Smooth muscle cell (in vitro differentiated cells): ENCODE measurements around the gene DLK2. TPM values are rescaled to one million over a fixed set of nuclear protein-coding genes. Genes with fewer than 3 reads are reported as not detected.
A peak's percentile ranks its signal among the peaks of the same experiment; 100 is the strongest.

Source experiments
- DNase-seq: peaks from one replicate; lab custom pipeline; 2025; ENCODE audit not compliant: unreplicated experiment; lab: John Stamatoyannopoulos, UW
- H2AFZ ChIP-seq: fragments of 200-600 bp; sonication (generic); 2 replicates; pipeline ENCODE4 v1.6.0; 2016; ENCODE audit warnings: antibody characterized with exemption, low read depth, mild to moderate bottlenecking
- H3F3A ChIP-seq: fragments of 200-600 bp; sonication (generic); 2 replicates; pipeline ENCODE4 v1.6.0; 2017; ENCODE audit warnings: antibody characterized with exemption, low read depth
- H3K27ac ChIP-seq: fragments of 200-600 bp; sonication (generic); 2 replicates; pipeline ENCODE4 v1.5.1; 2016; ENCODE audit warnings: low read depth, mild to moderate bottlenecking
- H3K27me3 ChIP-seq: fragments of 200-600 bp; sonication (generic); 2 replicates; pipeline ENCODE4 v1.6.1; 2016; ENCODE audit warnings: low read depth, mild to moderate bottlenecking
- H3K36me3 ChIP-seq: fragments of 200-600 bp; sonication (generic); 2 replicates; pipeline ENCODE4 v1.5.1; 2016; ENCODE audit warnings: low read depth
- H3K4me1 ChIP-seq: fragments of 200-600 bp; sonication (generic); 2 replicates; pipeline ENCODE4 v1.5.1; 2016; ENCODE audit warnings: low read depth
- H3K4me2 ChIP-seq: fragments of 200-600 bp; sonication (generic); 2 replicates; pipeline ENCODE4 v1.6.0; 2016; ENCODE audit warnings: mild to moderate bottlenecking
- H3K4me3 ChIP-seq: fragments of 200-600 bp; sonication (generic); 2 replicates; pipeline ENCODE4 v1.5.1; 2016; ENCODE audit warnings: mild to moderate bottlenecking
- H3K79me2 ChIP-seq: fragments of 200-600 bp; sonication (generic); 2 replicates; pipeline ENCODE4 v1.6.0; 2016; ENCODE audit warnings: low read depth, mild to moderate bottlenecking
- H3K9ac ChIP-seq: fragments of 200-600 bp; sonication (generic); 2 replicates; pipeline ENCODE4 v1.6.0; 2016; ENCODE audit warnings: low read depth
- H3K9me3 ChIP-seq: fragments of 200-600 bp; sonication (generic); replicated peaks from 2 replicates; pipeline ENCODE4 v1.5.1; 2016; ENCODE audit warnings: low read depth
- H4K20me1 ChIP-seq: fragments of 200-600 bp; sonication (generic); 2 replicates; pipeline ENCODE4 v1.6.0; 2016; ENCODE audit warnings: low read depth
- CTCF ChIP-seq: fragments of 200-600 bp; sonication (generic); IDR thresholded peaks from 2 replicates; pipeline ENCODE4 v1.5.1; 2017; ENCODE audit warnings: borderline replicate concordance, mild to moderate bottlenecking, antibody characterized with exemption; ENCODE audit not compliant: insufficient read depth, poor library complexity, severe bottlenecking
- WGBS: methylation state at CpG from one replicate; pipeline ENCODE4 v1.1.7; 2016; ENCODE audit warnings: low lambda C conversion rate; 5-methylcytosine and 5-hydroxymethylcytosine counted together
- polyA plus RNA-seq: library from polyadenylated mRNA; unstranded; fragments of >200 nt; fragmentation: Nextera tagmentation; extraction: Ambion mirVana; gene quantifications from 2 replicates; pipeline ENCODE4 v1.2.1, GENCODE V29; 2016
- total RNA-seq: library from RNA; depleted of rRNA; stranded (reverse); fragments of >200 nt; gene quantifications from 2 replicates; pipeline ENCODE4 v1.2.3, GENCODE V29; 2014

DLK2 gene
- total and polyA plus RNA-seq, 2 experiments from 2014 or later, result 0.27 to 3.8 TPM

DNA sequence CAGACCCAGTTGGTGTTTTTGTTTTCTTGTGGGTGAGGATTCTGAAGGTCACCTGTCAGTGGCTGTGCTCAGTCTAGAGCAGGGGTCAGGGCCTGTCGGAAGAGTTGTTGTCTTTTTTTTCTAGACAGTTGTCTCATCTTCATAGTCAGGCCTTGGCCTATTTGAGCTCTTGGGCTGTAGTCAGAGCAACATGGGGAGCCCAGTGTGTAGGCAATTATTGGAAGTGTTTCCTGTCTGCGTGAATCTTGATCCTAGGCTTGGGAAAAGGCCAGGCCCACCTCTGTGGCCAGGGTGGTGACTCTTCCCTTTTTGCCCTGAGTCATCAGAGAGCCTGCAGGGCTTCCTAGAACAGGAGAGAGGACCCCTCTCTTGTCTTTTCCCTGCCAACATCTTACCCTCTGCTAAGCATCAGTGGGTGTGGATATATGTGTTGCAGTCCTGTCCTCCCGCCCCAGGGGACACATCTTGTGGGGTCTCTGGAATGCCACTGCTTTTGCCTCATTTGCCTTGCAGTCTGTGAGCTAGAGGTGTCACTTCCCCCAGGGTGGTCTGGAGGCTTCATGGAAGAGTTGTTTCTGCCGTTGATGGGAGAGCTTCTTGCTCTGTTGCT, 33.4 kb upstream of the DLK2 start:
- peaks cover 24% of the 10 kb centered on the region for H4K20me1 ChIP-seq
- peak overlapping the region; percentile 31 for H3K4me2 ChIP-seq
- no peaks in the 10 kb centered on the region for H3K36me3 ChIP-seq
- no peaks in the 10 kb centered on the region for H3K9me3 ChIP-seq
- H3K9ac ChIP-seq, result no peak overlapping the region
- no peak overlapping the region for H2AFZ ChIP-seq
- peaks cover 46% of the 10 kb centered on the region for H3K79me2 ChIP-seq
- peak overlapping the region; percentile 19 for H3K27ac ChIP-seq
- no peaks in the 10 kb centered on the region for H3K27me3 ChIP-seq
- 71% methylated on average over 4 of the region's 4 CpGs for WGBS
- no peak overlapping the region for H3K4me3 ChIP-seq
- peaks cover 18% of the 10 kb centered on the region for H3K4me1 ChIP-seq
- TF ChIP-seq CTCF, result no peak
- no peaks in the 10 kb centered on the region for H3F3A ChIP-seq
- no peak for DNase-seq

GRCh38 chr6:43481591-43482236, 26.4 kb upstream of the DLK2 start:
- TF ChIP-seq CTCF, result no peak
- H3K4me2 ChIP-seq, result no peak overlapping the region
- no peaks in the 10 kb centered on the region for H3K27me3 ChIP-seq
- peaks cover 12% of the 10 kb centered on the region for H3K4me1 ChIP-seq
- H3K79me2 ChIP-seq, result peaks cover 82% of the 10 kb centered on the region
- H4K20me1 ChIP-seq, result peaks cover 52% of the 10 kb centered on the region
- H3K9me3 ChIP-seq, result no peaks in the 10 kb centered on the region
- H3F3A ChIP-seq, result peaks cover 3% of the 10 kb centered on the region
- H2AFZ ChIP-seq, result no peak overlapping the region
- no peak overlapping the region for H3K9ac ChIP-seq
- DNase-seq, result no peak
- WGBS, result 82% methylated on average over 11 of the region's 11 CpGs
- H3K36me3 ChIP-seq, result no peaks in the 10 kb centered on the region
- peak overlapping the region; percentile 38 for H3K27ac ChIP-seq
- no peak overlapping the region for H3K4me3 ChIP-seq

GRCh38 chr6:43481075-43481474, 25.7 kb upstream of the DLK2 start:
- 94% methylated on average over 2 of the region's 2 CpGs for WGBS
- Histone ChIP-seq H3K4me3 (no peak overlapping the region), H3K27ac (peak overlapping the region; percentile 38), H3K36me3 (no peaks in the 10 kb centered on the region), H3F3A (peaks cover 3% of the 10 kb centered on the region), H3K79me2 (peaks cover 80% of the 10 kb centered on the region), H3K9ac (no peak overlapping the region), H3K4me2 (no peak overlapping the region), H3K9me3 (no peaks in the 10 kb centered on the region), H4K20me1 (peaks cover 51% of the 10 kb centered on the region), H3K4me1 (peaks cover 12% of the 10 kb centered on the region), H3K27me3 (no peaks in the 10 kb centered on the region), H2AFZ (no peak overlapping the region)
- DNase-seq, result no peak
- TF ChIP-seq CTCF, result no peak

- no peaks in the 10 kb centered on the region for H3K9me3 ChIP-seq
- peak overlapping the region; percentile 96 for H3K9ac ChIP-seq
- peaks cover 3% of the 10 kb centered on the region for H3F3A ChIP-seq
- H3K79me2 ChIP-seq, result peaks cover 52% of the 10 kb centered on the region
- H3K4me3 ChIP-seq, result peak overlapping the region; percentile 77
- no peaks in the 10 kb centered on the region for H3K36me3 ChIP-seq
- no peak for TF ChIP-seq CTCF
- H3K27me3 ChIP-seq, result no peaks in the 10 kb centered on the region
- H3K4me1 ChIP-seq, result peaks cover 12% of the 10 kb centered on the region
- DNase-seq, result no peak
- peaks cover 20% of the 10 kb centered on the region for H4K20me1 ChIP-seq
- H2AFZ ChIP-seq, result peak overlapping the region; percentile 99
- peak overlapping the region; percentile 80 for H3K27ac ChIP-seq
- peak overlapping the region; percentile 97 for H3K4me2 ChIP-seq
- 48% methylated on average over 3 of the region's 3 CpGs for WGBS
These were observed 22.6 kb upstream of the DLK2 start for GRCh38 chr6:43478008-43478372.
